ENCODE data around the gene NUDT16. TPM values are rescaled to one million over a fixed set of nuclear protein-coding genes. Genes with fewer than 3 reads are reported as not detected.

The NUDT16 gene
- total and polyA plus RNA-seq, 2 donors (not counting 1 experiment from before 2014, with no cell fraction given): 6.0 to 18.8 TPM

DNA sequence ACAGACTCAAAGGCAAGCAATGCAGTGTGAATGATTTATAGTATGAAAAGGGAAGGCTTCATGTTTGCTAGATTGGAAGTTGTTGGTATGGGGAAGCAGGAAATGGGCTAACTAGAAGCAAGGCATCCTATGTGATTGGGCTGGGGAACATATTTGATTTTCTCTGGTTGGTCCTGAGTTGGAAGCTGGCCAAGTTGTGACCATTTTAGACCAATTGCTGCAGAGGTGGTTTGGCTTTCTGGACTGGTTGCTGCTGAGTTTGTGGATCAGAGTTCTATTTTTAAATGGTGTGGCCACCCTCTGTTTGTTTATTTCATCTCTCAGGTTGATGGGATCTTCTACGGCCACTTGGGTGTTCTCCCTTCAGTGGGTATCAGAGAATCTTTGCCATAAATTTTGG, 39.7 kb downstream of the NUDT16 start:
- Histone ChIP-seq H3K27ac (ENCODE audit: insufficient read depth, low read length) (no peak overlapping the region), H3K27me3 (ENCODE audit: control insufficient read depth, insufficient read depth, low read length) (no peaks in the 10 kb centered on the region), H3K4me2 (ENCODE audit: extremely low read depth, insufficient read depth, low read length) (no peak overlapping the region), H4K20me1 (ENCODE audit: control insufficient read depth, extremely low read depth, insufficient read depth, low read length) (no peaks in the 10 kb centered on the region), H3K9me3 (ENCODE audit: control insufficient read depth, insufficient read depth, low read depth, low read length) (no peaks in the 10 kb centered on the region), H3K36me3 (ENCODE audit: control insufficient read depth, insufficient read depth, low read length) (no peaks in the 10 kb centered on the region), H3K9ac (ENCODE audit: insufficient read depth, low read length) (no peak overlapping the region), H2AFZ (ENCODE audit: low read length) (no peak overlapping the region), H3K79me2 (ENCODE audit: control insufficient read depth, insufficient read depth, low read length) (no peaks in the 10 kb centered on the region), H3K4me3 (replicated peaks in 1 of 4; ENCODE audit: control extremely low read depth in 1 of 4, insufficient read depth in 1 of 4, low read depth in 3 of 4, low read length in 4 of 4) (no peak overlapping the region), H3K4me1 (ENCODE audit: control insufficient read depth, extremely low read depth, insufficient read depth, low read length) (no peaks in the 10 kb centered on the region)
- DNase-seq (ENCODE audit: low read depth in 2 of 2): peak in 1 of 2 donors; percentile 7
- TF ChIP-seq, protein P1, sequence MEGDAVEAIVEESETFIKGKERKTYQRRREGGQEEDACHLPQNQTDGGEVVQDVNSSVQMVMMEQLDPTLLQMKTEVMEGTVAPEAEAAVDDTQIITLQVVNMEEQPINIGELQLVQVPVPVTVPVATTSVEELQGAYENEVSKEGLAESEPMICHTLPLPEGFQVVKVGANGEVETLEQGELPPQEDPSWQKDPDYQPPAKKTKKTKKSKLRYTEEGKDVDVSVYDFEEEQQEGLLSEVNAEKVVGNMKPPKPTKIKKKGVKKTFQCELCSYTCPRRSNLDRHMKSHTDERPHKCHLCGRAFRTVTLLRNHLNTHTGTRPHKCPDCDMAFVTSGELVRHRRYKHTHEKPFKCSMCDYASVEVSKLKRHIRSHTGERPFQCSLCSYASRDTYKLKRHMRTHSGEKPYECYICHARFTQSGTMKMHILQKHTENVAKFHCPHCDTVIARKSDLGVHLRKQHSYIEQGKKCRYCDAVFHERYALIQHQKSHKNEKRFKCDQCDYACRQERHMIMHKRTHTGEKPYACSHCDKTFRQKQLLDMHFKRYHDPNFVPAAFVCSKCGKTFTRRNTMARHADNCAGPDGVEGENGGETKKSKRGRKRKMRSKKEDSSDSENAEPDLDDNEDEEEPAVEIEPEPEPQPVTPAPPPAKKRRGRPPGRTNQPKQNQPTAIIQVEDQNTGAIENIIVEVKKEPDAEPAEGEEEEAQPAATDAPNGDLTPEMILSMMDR (conservative IDR thresholded peaks at IDR 0.05 in 1 of 2, IDR thresholded peaks at IDR 0.05 in 1 of 2; ENCODE audit: low read depth in 1 of 2, low read length in 2 of 2): no peak
- no peak for TF ChIP-seq EZH2 (IDR thresholded peaks at IDR 0.05; ENCODE audit: low read length, missing control alignments)

DNA sequence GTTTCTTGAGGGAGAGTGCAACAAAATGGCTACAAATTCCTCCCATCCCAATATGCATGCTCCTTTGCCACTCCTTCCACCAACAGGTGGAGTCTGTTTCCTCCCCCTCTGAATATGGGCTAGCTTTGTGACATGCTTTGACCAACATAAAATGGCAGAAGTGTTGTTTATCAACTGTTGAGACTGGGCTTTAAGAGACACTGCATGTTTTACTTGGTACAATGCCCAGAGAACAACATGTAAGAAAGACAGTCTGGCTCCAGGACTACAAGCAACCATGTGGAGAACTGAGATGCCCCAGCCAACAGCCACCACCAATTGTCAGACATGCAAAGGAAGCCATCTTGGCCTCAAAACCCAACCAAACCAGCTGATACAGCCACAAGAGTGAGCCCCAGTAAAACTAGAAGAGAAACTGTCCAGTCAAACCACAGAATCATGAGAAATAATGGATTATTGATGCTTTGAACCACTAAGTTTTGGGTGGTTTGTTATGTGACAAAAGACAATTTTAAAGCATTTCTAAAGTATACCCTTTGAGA, 40.5 kb downstream of the NUDT16 start:
- TF ChIP-seq, protein P1 (conservative IDR thresholded peaks at IDR 0.05 in 1 of 2, IDR thresholded peaks at IDR 0.05 in 1 of 2; ENCODE audit: low read depth in 1 of 2, low read length in 2 of 2): no peak
- no peak for TF ChIP-seq EZH2 (IDR thresholded peaks at IDR 0.05; ENCODE audit: low read length, missing control alignments)
- H4K20me1 ChIP-seq (ENCODE audit: control insufficient read depth, extremely low read depth, insufficient read depth, low read length): no peaks in the 10 kb centered on the region
- no peak overlapping the region for H3K4me3 ChIP-seq (replicated peaks in 1 of 4; ENCODE audit: control extremely low read depth in 1 of 4, insufficient read depth in 1 of 4, low read depth in 3 of 4, low read length in 4 of 4)
- H3K4me1 ChIP-seq (ENCODE audit: control insufficient read depth, extremely low read depth, insufficient read depth, low read length): no peaks in the 10 kb centered on the region
- peak in 1 of 2 donors; percentile 11 for DNase-seq (ENCODE audit: low read depth in 2 of 2)
- no peak overlapping the region for H3K9ac ChIP-seq (ENCODE audit: insufficient read depth, low read length)
- H3K79me2 ChIP-seq (ENCODE audit: control insufficient read depth, insufficient read depth, low read length): no peaks in the 10 kb centered on the region
- no peaks in the 10 kb centered on the region for H3K27me3 ChIP-seq (ENCODE audit: control insufficient read depth, insufficient read depth, low read length)
- no peak overlapping the region for H3K27ac ChIP-seq (ENCODE audit: insufficient read depth, low read length)
- no peaks in the 10 kb centered on the region for H3K9me3 ChIP-seq (ENCODE audit: control insufficient read depth, insufficient read depth, low read depth, low read length)
- H3K36me3 ChIP-seq (ENCODE audit: control insufficient read depth, insufficient read depth, low read length): no peaks in the 10 kb centered on the region
- no peak overlapping the region for H3K4me2 ChIP-seq (ENCODE audit: extremely low read depth, insufficient read depth, low read length)
- no peak overlapping the region for H2AFZ ChIP-seq (ENCODE audit: low read length)

DNA sequence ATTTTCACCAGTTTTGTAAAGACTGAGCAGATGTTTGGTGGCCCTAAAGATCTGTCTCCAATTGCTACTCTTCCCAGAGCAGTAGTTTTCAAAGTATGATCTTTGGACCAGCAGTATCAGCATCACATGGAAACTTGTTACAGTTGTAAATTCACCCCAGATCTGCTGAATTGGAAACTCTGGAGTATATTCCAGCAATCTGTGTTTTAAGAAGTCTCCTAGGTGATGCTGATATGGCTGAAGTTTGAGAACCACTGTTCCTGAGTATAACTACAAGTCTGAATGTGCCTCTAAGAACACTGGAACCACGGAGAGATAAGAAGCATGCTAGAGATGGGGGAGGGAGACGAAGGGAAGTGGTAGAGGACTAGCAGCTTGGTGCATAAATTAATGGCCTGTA, 45.7 kb downstream of the NUDT16 start:
- H2AFZ ChIP-seq (ENCODE audit: low read length): no peak overlapping the region
- H3K79me2 ChIP-seq (ENCODE audit: control insufficient read depth, insufficient read depth, low read length): no peaks in the 10 kb centered on the region
- H3K27ac ChIP-seq (ENCODE audit: insufficient read depth, low read length): no peak overlapping the region
- no peaks in the 10 kb centered on the region for H3K27me3 ChIP-seq (ENCODE audit: control insufficient read depth, insufficient read depth, low read length)
- TF ChIP-seq, protein P1 (conservative IDR thresholded peaks at IDR 0.05 in 1 of 2, IDR thresholded peaks at IDR 0.05 in 1 of 2; ENCODE audit: low read depth in 1 of 2, low read length in 2 of 2): no peak
- no peak for TF ChIP-seq EZH2 (IDR thresholded peaks at IDR 0.05; ENCODE audit: low read length, missing control alignments)
- H4K20me1 ChIP-seq (ENCODE audit: control insufficient read depth, extremely low read depth, insufficient read depth, low read length): no peaks in the 10 kb centered on the region
- no peak for DNase-seq (ENCODE audit: low read depth in 2 of 2)
- no peak overlapping the region for H3K4me2 ChIP-seq (ENCODE audit: extremely low read depth, insufficient read depth, low read length)
- H3K36me3 ChIP-seq (ENCODE audit: control insufficient read depth, insufficient read depth, low read length): no peaks in the 10 kb centered on the region
- H3K4me3 ChIP-seq (replicated peaks in 1 of 4; ENCODE audit: control extremely low read depth in 1 of 4, insufficient read depth in 1 of 4, low read depth in 3 of 4, low read length in 4 of 4): no peak overlapping the region
- H3K4me1 ChIP-seq (ENCODE audit: control insufficient read depth, extremely low read depth, insufficient read depth, low read length): no peaks in the 10 kb centered on the region
- no peak overlapping the region for H3K9ac ChIP-seq (ENCODE audit: insufficient read depth, low read length)
- no peaks in the 10 kb centered on the region for H3K9me3 ChIP-seq (ENCODE audit: control insufficient read depth, insufficient read depth, low read depth, low read length)

All from fibroblast of lung (primary cell).